RWPE2 (cell line): Measurements from ENCODE around the gene TDP2.
"Not testable (repeated sequence)": the region's sequence is repeated elsewhere in the genome, so short reads cannot be mapped to it uniquely, and the experiment has no call there.

Source experiments
- ATAC-seq: fragments of 200-7000 bp; cut with Tn5 transposase; 3 replicates; pipeline ENCODE4 v1.9.1; 2021; ENCODE audit warnings: low read depth
- DNase-seq: peaks from one replicate; pipeline ENCODE4 v3.0.0-alpha.2; 2020; ENCODE audit warnings: low spot score
- H3K27ac ChIP-seq: fragments of 450-650 bp; 2 replicates; pipeline ENCODE4 v1.5.1; 2017; ENCODE audit warnings: mild to moderate bottlenecking; ENCODE audit not compliant: poor library complexity, severe bottlenecking
- H3K27me3 ChIP-seq: fragments of 250-450 bp; sonication (Bioruptor Pico); 2 replicates; pipeline ENCODE4 v1.5.1; 2021; ENCODE audit warnings: mild to moderate bottlenecking, moderate library complexity; ENCODE audit not compliant: insufficient read depth, poor library complexity, severe bottlenecking
- H3K36me3 ChIP-seq: fragments of 250-450 bp; sonication (Bioruptor Pico); 2 replicates; pipeline ENCODE4 v1.5.1; 2020; ENCODE audit warnings: low read depth, mild to moderate bottlenecking, moderate library complexity
- H3K4me1 ChIP-seq: fragments of 250-450 bp; sonication (Bioruptor Pico); 2 replicates; pipeline ENCODE4 v1.5.1; 2021; ENCODE audit warnings: mild to moderate bottlenecking, moderate library complexity; ENCODE audit not compliant: insufficient read depth, poor library complexity, severe bottlenecking
- H3K4me3 ChIP-seq: fragments of 250-450 bp; sonication (Bioruptor Pico); 2 replicates; pipeline ENCODE4 v1.5.1; 2021; ENCODE audit warnings: mild to moderate bottlenecking, moderate library complexity; ENCODE audit not compliant: severe bottlenecking
- H3K9me3 ChIP-seq: fragments of 250-450 bp; sonication (Bioruptor Pico); 2 replicates; pipeline ENCODE4 v1.5.1; 2021; ENCODE audit warnings: mild to moderate bottlenecking, moderate library complexity; ENCODE audit not compliant: severe bottlenecking
- TF ChIP-seq, protein P1 (sequence below): fragments of 450-650 bp; IDR thresholded peaks from one replicate; pipeline ENCODE4 v1.5.1; 2017; ENCODE audit warnings: mild to moderate bottlenecking, moderate library complexity; ENCODE audit not compliant: poor library complexity, severe bottlenecking

The TDP2 gene

DNA sequence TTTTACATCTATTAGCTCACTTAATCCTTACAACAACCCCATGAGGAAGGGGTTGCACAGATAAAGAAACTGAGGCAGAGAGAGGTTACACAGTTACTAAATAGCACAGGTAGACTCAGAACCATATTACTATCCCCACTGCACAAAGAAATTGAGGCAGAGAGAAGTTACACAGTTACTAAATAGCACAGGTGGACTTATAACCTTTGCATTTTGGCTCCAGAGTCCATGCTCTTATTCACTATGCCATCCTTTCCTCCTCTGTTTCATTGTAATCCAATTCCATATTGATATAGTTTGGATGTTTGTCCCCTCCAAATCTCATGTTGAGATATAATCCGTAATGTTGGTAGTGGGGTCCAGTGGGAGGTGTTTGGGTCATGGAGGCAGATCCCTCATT, 3.5 kb downstream of the TDP2 start:
- TF ChIP-seq, protein P1, sequence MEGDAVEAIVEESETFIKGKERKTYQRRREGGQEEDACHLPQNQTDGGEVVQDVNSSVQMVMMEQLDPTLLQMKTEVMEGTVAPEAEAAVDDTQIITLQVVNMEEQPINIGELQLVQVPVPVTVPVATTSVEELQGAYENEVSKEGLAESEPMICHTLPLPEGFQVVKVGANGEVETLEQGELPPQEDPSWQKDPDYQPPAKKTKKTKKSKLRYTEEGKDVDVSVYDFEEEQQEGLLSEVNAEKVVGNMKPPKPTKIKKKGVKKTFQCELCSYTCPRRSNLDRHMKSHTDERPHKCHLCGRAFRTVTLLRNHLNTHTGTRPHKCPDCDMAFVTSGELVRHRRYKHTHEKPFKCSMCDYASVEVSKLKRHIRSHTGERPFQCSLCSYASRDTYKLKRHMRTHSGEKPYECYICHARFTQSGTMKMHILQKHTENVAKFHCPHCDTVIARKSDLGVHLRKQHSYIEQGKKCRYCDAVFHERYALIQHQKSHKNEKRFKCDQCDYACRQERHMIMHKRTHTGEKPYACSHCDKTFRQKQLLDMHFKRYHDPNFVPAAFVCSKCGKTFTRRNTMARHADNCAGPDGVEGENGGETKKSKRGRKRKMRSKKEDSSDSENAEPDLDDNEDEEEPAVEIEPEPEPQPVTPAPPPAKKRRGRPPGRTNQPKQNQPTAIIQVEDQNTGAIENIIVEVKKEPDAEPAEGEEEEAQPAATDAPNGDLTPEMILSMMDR: no peak
- DNase-seq (no peak), ATAC-seq (no peak)
- Histone ChIP-seq H3K4me1 (peaks cover 7% of the 10 kb centered on the region), H3K27me3 (no peaks in the 10 kb centered on the region), H3K27ac (no peak overlapping the region), H3K36me3 (peaks cover 31% of the 10 kb centered on the region), H3K9me3 (no peaks in the 10 kb centered on the region), H3K4me3 (no peak overlapping the region)

GRCh38 chr6:24662236-24662635, 4.5 kb downstream of the TDP2 start:
- H3K27ac ChIP-seq: no peak overlapping the region
- H3K9me3 ChIP-seq: no peaks in the 10 kb centered on the region
- TF ChIP-seq, protein P1: no peak
- H3K36me3 ChIP-seq: peaks cover 40% of the 10 kb centered on the region
- peaks cover 7% of the 10 kb centered on the region for H3K4me1 ChIP-seq
- ATAC-seq (no peak), DNase-seq (no peak)
- no peak overlapping the region for H3K4me3 ChIP-seq
- no peaks in the 10 kb centered on the region for H3K27me3 ChIP-seq

- not testable (repeated sequence) for H3K4me3 ChIP-seq, H3K27me3 ChIP-seq, H3K27ac ChIP-seq, H3K4me1 ChIP-seq, ATAC-seq, H3K9me3 ChIP-seq, DNase-seq
- peaks cover 45% of the 10 kb centered on the region for H3K36me3 ChIP-seq
Measured at GRCh38 chr6:24661759-24662158, 4.9 kb downstream of the TDP2 start.

DNA sequence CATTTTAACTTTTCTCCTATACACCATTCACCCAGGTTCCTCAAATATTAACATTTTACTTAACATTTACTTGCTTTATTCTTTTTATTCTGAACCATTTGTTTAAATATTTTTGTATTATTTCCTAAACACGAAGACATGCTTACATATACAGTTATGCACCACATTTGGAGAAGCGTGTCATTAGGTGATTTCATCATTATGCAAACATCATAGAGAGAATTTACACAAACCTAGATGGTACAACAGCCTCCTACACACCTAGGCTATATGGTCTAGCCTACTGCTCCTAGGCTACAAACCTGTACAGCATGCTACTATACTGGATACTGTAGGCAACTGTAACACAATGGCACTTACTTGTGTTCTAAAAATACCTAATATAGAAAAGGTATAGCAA, 6.6 kb downstream of the TDP2 start:
- Histone ChIP-seq H3K36me3 (peaks cover 52% of the 10 kb centered on the region), H3K4me3 (no peak overlapping the region), H3K27ac (no peak overlapping the region), H3K4me1 (peaks cover 5% of the 10 kb centered on the region), H3K9me3 (no peaks in the 10 kb centered on the region), H3K27me3 (no peaks in the 10 kb centered on the region)
- TF ChIP-seq, protein P1: no peak
- ATAC-seq (no peak), DNase-seq (no peak)

- Histone ChIP-seq H3K27ac (no peak overlapping the region), H3K9me3 (no peaks in the 10 kb centered on the region), H3K36me3 (peaks cover 51% of the 10 kb centered on the region), H3K4me3 (no peak overlapping the region), H3K4me1 (peaks cover 4% of the 10 kb centered on the region), H3K27me3 (no peaks in the 10 kb centered on the region)
- TF ChIP-seq, protein P1: no peak
- ATAC-seq: no peak
- no peak for DNase-seq
Measured at GRCh38 chr6:24659561-24659960, 7.1 kb downstream of the TDP2 start.
